Testis (tissue), 3 donors: ENCODE data around the gene TSC22D1. TPM values are rescaled to one million over a fixed set of nuclear protein-coding genes. Genes with fewer than 3 reads are reported as not detected.

Experiments
- DNase-seq: peaks from one replicate; pipeline ENCODE4 v3.0.0-alpha.2; 2019
- H3K27ac ChIP-seq, 2 donors: fragments of 200-600 bp; sonication (generic); one replicate each; pipeline ENCODE4 v1.5.1; 2019
- H3K27me3 ChIP-seq: fragments of 200-600 bp; sonication (generic); one replicate; pipeline ENCODE4 v1.5.1; 2019
- H3K36me3 ChIP-seq: fragments of 200-600 bp; sonication (generic); one replicate; pipeline ENCODE4 v1.5.1; 2017; ENCODE audit warnings: low read depth; ENCODE audit errors: missing control alignments
- H3K4me1 ChIP-seq: fragments of 200-600 bp; sonication (generic); one replicate; pipeline ENCODE4 v1.5.1; 2019
- H3K4me3 ChIP-seq, 2 donors: fragments of 200-600 bp; sonication (generic); one replicate each; pipeline ENCODE4 v1.5.1; 2017 to 2019
- H3K9me3 ChIP-seq: fragments of 200-600 bp; sonication (generic); one replicate; pipeline ENCODE4 v1.5.1; 2017
- CTCF ChIP-seq, 3 experiments: fragments of 450-650 bp in 2 of 3; fragments of 200-600 bp in 1 of 3; sonication (generic) in 1 of 3; IDR thresholded peaks; one replicate each; pipeline ENCODE4 v1.5.1; 2016 to 2019; ENCODE audit warnings: antibody characterized with exemption in 3 of 3, mild to moderate bottlenecking in 2 of 3, moderate library complexity in 1 of 3
- POLR2A ChIP-seq: fragments of 450-650 bp; IDR thresholded peaks from one replicate; pipeline ENCODE4 v1.6.1; 2017; ENCODE audit warnings: antibody characterized with exemption, mild to moderate bottlenecking, moderate library complexity
- WGBS, 2 donors: methylation state at CpG; one replicate each; pipeline ENCODE4 v1.1.5; 2018; 5-methylcytosine and 5-hydroxymethylcytosine counted together
- intact Hi-C: fragments of 100-400 bp; cut with DNase I; formaldehyde crosslinking; loops from one replicate; pipeline ENCODE4 v1.15.1; 2023; ENCODE audit warnings: low total_unique reads
- polyA plus RNA-seq: library from polyadenylated mRNA; stranded (reverse); fragments of 350-450 nt; fragmentation: Illumina TruSeq; extraction: RNeasy Lipid Tissue Mini Kit (QIAGEN cat#74804); gene quantifications from one replicate; pipeline ENCODE4 v1.2.3, GENCODE V29; 2014; ENCODE audit warnings: low read depth, low replicate concordance; ENCODE audit not compliant: insufficient read depth
- total RNA-seq, 2 donors: library from RNA; depleted of rRNA; stranded (reverse); fragments of >200 nt; gene quantifications; one replicate each; pipeline ENCODE4 v1.2.3, GENCODE V29; 2016

Gene TSC22D1
- total and polyA plus RNA-seq, 3 donors from 2014 or later: 189 to 227 (median 193) TPM

DNA sequence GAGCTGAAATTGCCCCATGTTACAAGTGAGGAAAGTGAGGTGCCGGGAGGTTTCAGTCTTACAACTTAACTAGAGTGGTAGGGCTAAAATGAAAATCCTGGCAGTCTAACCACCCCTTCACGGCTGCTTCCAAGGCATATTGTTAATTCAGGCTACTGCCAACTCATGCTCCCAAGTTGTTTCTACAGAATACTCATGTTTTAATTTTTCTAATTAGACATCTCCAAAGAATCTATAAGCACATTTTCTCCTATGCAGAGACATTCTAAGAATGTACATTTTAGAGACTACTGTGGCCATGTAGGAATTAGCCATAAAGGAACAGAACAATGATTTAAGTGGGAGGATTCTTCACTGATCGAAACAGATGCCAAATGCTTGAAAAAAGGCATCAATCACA is 7.0 kb upstream of the TSC22D1 start:
- Histone ChIP-seq H3K27ac (no peak overlapping the region), H3K4me1 (no peaks in the 10 kb centered on the region), H3K36me3 (no peaks in the 10 kb centered on the region), H3K9me3 (no peaks in the 10 kb centered on the region), H3K27me3 (no peaks in the 10 kb centered on the region), H3K4me3 (no peak overlapping the region)
- intact Hi-C loops: no loop called here
- no peak for DNase-seq
- no peak for TF ChIP-seq CTCF (IDR thresholded peaks at IDR 0.05)
- TF ChIP-seq POLR2A: no peak
- WGBS, 2 donors: 84 to 93% methylated on average over 3 of the region's 3 CpGs

- peaks cover 15% of the 10 kb centered on the region for H3K4me1 ChIP-seq
- H3K36me3 ChIP-seq: no peaks in the 10 kb centered on the region
- H3K27ac ChIP-seq: peak overlapping the region; percentile 96 to 99
- intact Hi-C loops: no loop called here
- no peaks in the 10 kb centered on the region for H3K27me3 ChIP-seq
- no peak for DNase-seq
- no peak for TF ChIP-seq CTCF (IDR thresholded peaks at IDR 0.05)
- TF ChIP-seq POLR2A: no peak
- H3K9me3 ChIP-seq: no peaks in the 10 kb centered on the region
- H3K4me3 ChIP-seq: peak overlapping the region; percentile 86 to 94
- WGBS, 2 donors: 0 to 1% methylated on average over 14 to 15 of the region's 15 CpGs
These were observed 1.9 kb upstream of the TSC22D1 start for GRCh38 chr13:44578067-44578400.

GRCh38 chr13:44577236-44578066 is 1.3 kb upstream of the TSC22D1 start:
- H3K4me1 ChIP-seq: peaks cover 15% of the 10 kb centered on the region
- H3K36me3 ChIP-seq: no peaks in the 10 kb centered on the region
- H3K9me3 ChIP-seq: no peaks in the 10 kb centered on the region
- WGBS, 2 donors: 0 to 2% methylated on average over 30 to 85 of the region's 94 CpGs
- no peaks in the 10 kb centered on the region for H3K27me3 ChIP-seq
- peak; percentile 17 for TF ChIP-seq POLR2A
- no peak for TF ChIP-seq CTCF (IDR thresholded peaks at IDR 0.05)
- H3K27ac ChIP-seq: peak overlapping the region; percentile 96 to 99
- peak; percentile 97 for DNase-seq
- intact Hi-C loops: no loop called here
- peak overlapping the region; percentile 86 to 94 for H3K4me3 ChIP-seq

GRCh38 chr13:44576351-44577235 is 463 bp upstream of the TSC22D1 start:
- intact Hi-C loops: no loop called here
- Histone ChIP-seq H3K27me3 (no peaks in the 10 kb centered on the region), H3K4me1 (peaks cover 15% of the 10 kb centered on the region), H3K4me3 (peak overlapping the region; percentile 86 to 94), H3K27ac (peak overlapping the region; percentile 96 to 99), H3K9me3 (no peaks in the 10 kb centered on the region), H3K36me3 (no peaks in the 10 kb centered on the region)
- 0 to 1% methylated on average over 18 to 84 of the region's 111 CpGs for WGBS, 2 donors
- no peak for TF ChIP-seq CTCF (IDR thresholded peaks at IDR 0.05)
- no peak for TF ChIP-seq POLR2A
- no peak for DNase-seq
